Measurements from ENCODE around the gene SSH2. TPM values are rescaled to one million over a fixed set of nuclear protein-coding genes. Genes with fewer than 3 reads are reported as not detected.

Gene SSH2
- total and polyA plus RNA-seq, 9 of the 15 experiments (the other 6 are each of a cell fraction or from before 2014, with no cell fraction given) = 3.9 to 16.1 (median 10.2) TPM

- TF ChIP-seq ZBTB11 (CRISPR knock-in tag; IDR thresholded peaks at IDR 0.05) (no peak), ZNF24 (IDR thresholded peaks at IDR 0.05) (no peak)
Observed at GRCh38 chr17:29686993-29687590, 242.9 kb downstream of the SSH2 start (continued).

GRCh38 chr17:29683481-29683880 lies 246.5 kb downstream of the SSH2 start:
- H3K4me2 ChIP-seq (ENCODE audit: insufficient read depth, low read length) = no peak overlapping the region
- H3K9me1 ChIP-seq (ENCODE audit: control insufficient read depth, insufficient read depth, low read length) = no peaks in the 10 kb centered on the region
- no peaks in the 10 kb centered on the region for H4K20me1 ChIP-seq (replicated peaks; ENCODE audit: control insufficient read depth, insufficient read depth, low read length)
- BruUV-seq (replicated peaks) = no TSS peak
- H3K27me3 ChIP-seq (ENCODE audit: control insufficient read depth in 2 of 2, insufficient read depth in 2 of 2, low read length in 2 of 2) = no peaks in the 10 kb centered on the region
- in situ Hi-C loops (cut with MboI) = no loop called here
- no peak overlapping the region for H2AFZ ChIP-seq (ENCODE audit: low read depth, low read length)
- H3K27ac ChIP-seq (ENCODE audit: extremely low read depth, low read depth, low read length) = no peak overlapping the region
- H3K4me1 ChIP-seq (replicated peaks in 1 of 2; ENCODE audit: control insufficient read depth in 2 of 2, insufficient read depth in 2 of 2, low read length in 2 of 2) = peaks cover 6 to 9% of the 10 kb centered on the region in 2 experiments; a peak in 4 of 5 replicates
- CTCF ChIA-PET (ENCODE audit: low intra/inter-chr PET ratio) = no interaction called here
- FAIRE-seq (no peak), DNase-seq (ENCODE audit: extremely low read depth in 1 of 4, low spot score in 3 of 4) (no peak), ATAC-seq (no peak)
- WGBS (ENCODE audit: insufficient coverage, low coverage, missing lambda C conversion rate) = 85% methylated on average over 1 of the region's 1 CpG
- intact Hi-C loops (cut with micrococcal nuclease) = loop anchor here (5.0 kb wide), 1 partner anchor 39 kb away; no protein-coding TSS in a partner anchor
- H3K9me3 ChIP-seq (replicated peaks; ENCODE audit: control insufficient read depth, insufficient read depth, low read depth, low read length) = no peaks in the 10 kb centered on the region
- POLR2A ChIA-PET = interaction anchor here (0.6 to 1.1 kb wide), 3 partner anchors 11 to 58 kb away, joined by 3 to 4 read pairs (median 3); no protein-coding TSS in a partner anchor
- no peak overlapping the region for H3K4me3 ChIP-seq
- H3K9ac ChIP-seq (ENCODE audit: insufficient read depth in 1 of 2, low read depth in 2 of 2, low read length in 2 of 2) = no peak overlapping the region
- no peaks in the 10 kb centered on the region for H3K79me2 ChIP-seq (ENCODE audit: control insufficient read depth, insufficient read depth, low read length)
- H3K36me3 ChIP-seq (ENCODE audit: control insufficient read depth, insufficient read depth, low read length) = no peaks in the 10 kb centered on the region
- TF ChIP-seq ESRRB (CRISPR knock-in tag; IDR thresholded peaks at IDR 0.05; ENCODE audit: borderline replicate concordance) (no peak), ZNF384 (IDR thresholded peaks at IDR 0.05; ENCODE audit: low read depth, low read length) (no peak), ZNF79 (CRISPR knock-in tag; IDR thresholded peaks at IDR 0.05; ENCODE audit: low read depth) (no peak), HOMEZ (CRISPR knock-in tag; IDR thresholded peaks at IDR 0.05) (no peak), ZNF444 (CRISPR knock-in tag; IDR thresholded peaks at IDR 0.05) (no peak), YY1 (IDR thresholded peaks at IDR 0.05; ENCODE audit: borderline replicate concordance in 1 of 3, control insufficient read depth in 1 of 3, extremely low read depth in 1 of 3, insufficient read depth in 3 of 3, insufficient read length in 1 of 3, insufficient replicate concordance in 2 of 3, low read depth in 1 of 3, low read length in 2 of 3) (no peak), XRCC3 (IDR thresholded peaks at IDR 0.05) (no peak), MBD1 (CRISPR knock-in tag; IDR thresholded peaks at IDR 0.05) (no peak)
